ENCODE results near the gene CLDN10.

Gene CLDN10

GRCh38 chr13:95588134-95588533 lies 35.6 kb downstream of the CLDN10 start:
- no peak overlapping the region for H3K23ac ChIP-seq (ENCODE audit: low read length in 2 of 2)
- H3K4ac ChIP-seq (ENCODE audit: low read depth in 1 of 2, low read length in 2 of 2), result no peak overlapping the region
- no peak overlapping the region for H2BK5ac ChIP-seq (ENCODE audit: low read depth, low read length, poor library complexity, severe bottlenecking)
- H3K9me3 ChIP-seq (ENCODE audit: control insufficient read depth, low read length), result no peaks in the 10 kb centered on the region
- no peak overlapping the region for H4K8ac ChIP-seq (ENCODE audit: low read length)
- H3K4me2 ChIP-seq (ENCODE audit: low read length, poor library complexity, severe bottlenecking), result no peak overlapping the region
- no peaks in the 10 kb centered on the region for H3K4me1 ChIP-seq (ENCODE audit: control insufficient read depth, insufficient read depth, low read depth, low read length)
- no peak overlapping the region for H3K9ac ChIP-seq (ENCODE audit: low read length)
- H3K18ac ChIP-seq (ENCODE audit: low read depth in 1 of 2, low read length in 2 of 2), result no peak overlapping the region
- WGBS, result 100% methylated on average over 1 of the region's 3 CpGs
- no peaks in the 10 kb centered on the region for H3K27me3 ChIP-seq (ENCODE audit: control insufficient read depth in 1 of 2, insufficient read depth in 1 of 2, low read length in 2 of 2)
- peaks cover 29 to 86% of the 10 kb centered on the region in 2 experiments for H3K36me3 ChIP-seq (ENCODE audit: control insufficient read depth in 1 of 2, insufficient read depth in 2 of 2, low read depth in 1 of 2, low read length in 2 of 2)
- H2BK120ac ChIP-seq (ENCODE audit: low read depth, low read length), result no peak overlapping the region
- H2AK5ac ChIP-seq (ENCODE audit: low read length, severe bottlenecking), result no peak overlapping the region
- no peak for DNase-seq
- no peak overlapping the region for H4K91ac ChIP-seq (ENCODE audit: low read length)
- H3K79me1 ChIP-seq (replicated peaks; ENCODE audit: low read length, poor library complexity, severe bottlenecking), result peaks cover 11% of the 10 kb centered on the region
- H2BK15ac ChIP-seq (ENCODE audit: low read depth, poor library complexity, severe bottlenecking), result no peak overlapping the region
- H3K27ac ChIP-seq (ENCODE audit: low read length, poor library complexity, severe bottlenecking), result no peak overlapping the region
- no peak overlapping the region for H3K4me3 ChIP-seq (ENCODE audit: insufficient read depth in 1 of 2, low read depth in 1 of 2, low read length in 2 of 2)
- no peak overlapping the region for H2BK12ac ChIP-seq (ENCODE audit: low read length in 2 of 2)
- H2AFZ ChIP-seq (ENCODE audit: low read depth, low read length), result no peak overlapping the region
- no peak overlapping the region for H3K14ac ChIP-seq (ENCODE audit: low read length in 2 of 2)

GRCh38 chr13:95588721-95589120 lies 36.2 kb downstream of the CLDN10 start:
- H3K4me1 ChIP-seq (ENCODE audit: control insufficient read depth, insufficient read depth, low read depth, low read length), result no peaks in the 10 kb centered on the region
- H2AK5ac ChIP-seq (ENCODE audit: low read length, severe bottlenecking), result no peak overlapping the region

GRCh38 chr13:95593462-95593861 lies 40.9 kb downstream of the CLDN10 start:
- Histone ChIP-seq H2BK12ac (ENCODE audit: low read length in 2 of 2) (no peak overlapping the region), H2BK15ac (ENCODE audit: low read depth, poor library complexity, severe bottlenecking) (no peak overlapping the region), H3K4me3 (ENCODE audit: insufficient read depth in 1 of 2, low read depth in 1 of 2, low read length in 2 of 2) (no peak overlapping the region), H2AFZ (ENCODE audit: low read depth, low read length) (no peak overlapping the region), H3K23ac (ENCODE audit: low read length in 2 of 2) (no peak overlapping the region), H3K4ac (ENCODE audit: low read depth in 1 of 2, low read length in 2 of 2) (no peak overlapping the region), H2BK5ac (ENCODE audit: low read depth, low read length, poor library complexity, severe bottlenecking) (no peak overlapping the region), H3K4me2 (ENCODE audit: low read length, poor library complexity, severe bottlenecking) (no peak overlapping the region), H3K9me3 (ENCODE audit: control insufficient read depth, low read length) (no peaks in the 10 kb centered on the region), H3K36me3 (ENCODE audit: control insufficient read depth in 1 of 2, insufficient read depth in 2 of 2, low read depth in 1 of 2, low read length in 2 of 2) (peaks cover 16 to 78% of the 10 kb centered on the region in 2 experiments), H3K14ac (ENCODE audit: low read length in 2 of 2) (no peak overlapping the region), H3K27ac (ENCODE audit: low read length, poor library complexity, severe bottlenecking) (no peak overlapping the region), H2AK5ac (ENCODE audit: low read length, severe bottlenecking) (no peak overlapping the region), H3K18ac (ENCODE audit: low read depth in 1 of 2, low read length in 2 of 2) (no peak overlapping the region), H3K9ac (ENCODE audit: low read length) (no peak overlapping the region), H3K27me3 (ENCODE audit: control insufficient read depth in 1 of 2, insufficient read depth in 1 of 2, low read length in 2 of 2) (no peaks in the 10 kb centered on the region), H2BK120ac (ENCODE audit: low read depth, low read length) (no peak overlapping the region), H3K4me1 (ENCODE audit: control insufficient read depth, insufficient read depth, low read depth, low read length) (no peaks in the 10 kb centered on the region), H3K79me1 (replicated peaks; ENCODE audit: low read length, poor library complexity, severe bottlenecking) (peaks cover 12% of the 10 kb centered on the region), H4K8ac (ENCODE audit: low read length) (no peak overlapping the region), H4K91ac (ENCODE audit: low read length) (no peak overlapping the region)
- no peak for DNase-seq
- 100% methylated on average over 1 of the region's 1 CpG for WGBS

More at GRCh38 chr13:95588721-95589120, 36.2 kb downstream of the CLDN10 start:
- no peak overlapping the region for H3K4ac ChIP-seq (ENCODE audit: low read depth in 1 of 2, low read length in 2 of 2)
- H3K4me3 ChIP-seq (ENCODE audit: insufficient read depth in 1 of 2, low read depth in 1 of 2, low read length in 2 of 2), result no peak overlapping the region
- no peak overlapping the region for H2BK15ac ChIP-seq (ENCODE audit: low read depth, poor library complexity, severe bottlenecking)
- no peak overlapping the region for H3K23ac ChIP-seq (ENCODE audit: low read length in 2 of 2)
- no peak overlapping the region for H3K4me2 ChIP-seq (ENCODE audit: low read length, poor library complexity, severe bottlenecking)
- no peak overlapping the region for H3K27ac ChIP-seq (ENCODE audit: low read length, poor library complexity, severe bottlenecking)
- DNase-seq, result no peak
- H2AFZ ChIP-seq (ENCODE audit: low read depth, low read length), result no peak overlapping the region
- H3K18ac ChIP-seq (ENCODE audit: low read depth in 1 of 2, low read length in 2 of 2), result no peak overlapping the region
- no CpG with 5 or more reads among the region's 2 CpGs for WGBS
- no peak overlapping the region for H4K8ac ChIP-seq (ENCODE audit: low read length)
- no peak overlapping the region for H3K14ac ChIP-seq (ENCODE audit: low read length in 2 of 2)
- H3K79me1 ChIP-seq (replicated peaks; ENCODE audit: low read length, poor library complexity, severe bottlenecking), result peaks cover 11% of the 10 kb centered on the region
- H2BK5ac ChIP-seq (ENCODE audit: low read depth, low read length, poor library complexity, severe bottlenecking), result no peak overlapping the region
- H2BK12ac ChIP-seq (ENCODE audit: low read length in 2 of 2), result no peak overlapping the region
- H4K91ac ChIP-seq (ENCODE audit: low read length), result no peak overlapping the region
- H3K27me3 ChIP-seq (ENCODE audit: control insufficient read depth in 1 of 2, insufficient read depth in 1 of 2, low read length in 2 of 2), result no peaks in the 10 kb centered on the region
- H3K9ac ChIP-seq (ENCODE audit: low read length), result no peak overlapping the region
- peaks cover 29 to 86% of the 10 kb centered on the region in 2 experiments for H3K36me3 ChIP-seq (ENCODE audit: control insufficient read depth in 1 of 2, insufficient read depth in 2 of 2, low read depth in 1 of 2, low read length in 2 of 2)
- H2BK120ac ChIP-seq (ENCODE audit: low read depth, low read length), result no peak overlapping the region
- no peaks in the 10 kb centered on the region for H3K9me3 ChIP-seq (ENCODE audit: control insufficient read depth, low read length)

- Histone ChIP-seq H3K36me3 (ENCODE audit: control insufficient read depth in 1 of 2, insufficient read depth in 2 of 2, low read depth in 1 of 2, low read length in 2 of 2) (peaks cover 20 to 79% of the 10 kb centered on the region in 2 experiments), H3K79me1 (replicated peaks; ENCODE audit: low read length, poor library complexity, severe bottlenecking) (peaks cover 17% of the 10 kb centered on the region), H3K23ac (ENCODE audit: low read length in 2 of 2) (no peak overlapping the region), H3K4me1 (ENCODE audit: control insufficient read depth, insufficient read depth, low read depth, low read length) (no peaks in the 10 kb centered on the region), H2BK5ac (ENCODE audit: low read depth, low read length, poor library complexity, severe bottlenecking) (no peak overlapping the region), H3K4me2 (ENCODE audit: low read length, poor library complexity, severe bottlenecking) (no peak overlapping the region), H3K9ac (ENCODE audit: low read length) (no peak overlapping the region), H3K27me3 (ENCODE audit: control insufficient read depth in 1 of 2, insufficient read depth in 1 of 2, low read length in 2 of 2) (no peaks in the 10 kb centered on the region), H3K9me3 (ENCODE audit: control insufficient read depth, low read length) (no peaks in the 10 kb centered on the region), H3K18ac (ENCODE audit: low read depth in 1 of 2, low read length in 2 of 2) (no peak overlapping the region), H2BK15ac (ENCODE audit: low read depth, poor library complexity, severe bottlenecking) (no peak overlapping the region), H3K14ac (ENCODE audit: low read length in 2 of 2) (no peak overlapping the region), H4K91ac (ENCODE audit: low read length) (no peak overlapping the region), H3K4ac (ENCODE audit: low read depth in 1 of 2, low read length in 2 of 2) (no peak overlapping the region), H2AK5ac (ENCODE audit: low read length, severe bottlenecking) (no peak overlapping the region), H4K8ac (ENCODE audit: low read length) (no peak overlapping the region), H3K4me3 (ENCODE audit: insufficient read depth in 1 of 2, low read depth in 1 of 2, low read length in 2 of 2) (no peak overlapping the region), H2AFZ (ENCODE audit: low read depth, low read length) (no peak overlapping the region), H3K27ac (ENCODE audit: low read length, poor library complexity, severe bottlenecking) (no peak overlapping the region), H2BK120ac (ENCODE audit: low read depth, low read length) (no peak overlapping the region), H2BK12ac (ENCODE audit: low read length in 2 of 2) (no peak overlapping the region)
- WGBS, result 80% methylated on average over 1 of the region's 1 CpG
- no peak for DNase-seq
Observed at GRCh38 chr13:95596701-95597100, 44.2 kb downstream of the CLDN10 start.
